Measurements from ENCODE around the gene KCNS1. TPM values are rescaled to one million over a fixed set of nuclear protein-coding genes. Genes with fewer than 3 reads are reported as not detected.
A peak's percentile ranks its signal among the peaks of the same experiment; 100 is the strongest.

KCNS1 gene
- total RNA-seq, 1 donor from 2014 or later = 2.2 TPM

GRCh38 chr20:45082468-45082867 is 18.5 kb downstream of the KCNS1 start:
- H3K27ac ChIP-seq (ENCODE audit: low read depth, low read length) = no peak overlapping the region
- no peak overlapping the region for H3K9ac ChIP-seq (ENCODE audit: low read length)
- FAIRE-seq = no peak
- no peak overlapping the region for H3K4me3 ChIP-seq (ENCODE audit: insufficient read depth, low read depth, low read length)
- no peaks in the 10 kb centered on the region for H3K27me3 ChIP-seq (ENCODE audit: insufficient read depth, low read length)
- Mint-ChIP-seq H3K4me3 (ENCODE audit: unreplicated experiment) (no peak overlapping the region), H3K36me3 (ENCODE audit: low read depth, unreplicated experiment) (peaks cover 27% of the 10 kb centered on the region), H3K27me3 (ENCODE audit: low read depth, unreplicated experiment) (no peaks in the 10 kb centered on the region), H3K4me1 (ENCODE audit: low read depth, unreplicated experiment) (peaks cover 2% of the 10 kb centered on the region), H3K9me3 (ENCODE audit: unreplicated experiment) (peaks cover 4% of the 10 kb centered on the region), H3K27ac (ENCODE audit: unreplicated experiment) (no peak overlapping the region)
- no peaks in the 10 kb centered on the region for H3K79me2 ChIP-seq (ENCODE audit: insufficient read depth, low read length)
- H2AFZ ChIP-seq (ENCODE audit: low read depth, low read length) = no peak overlapping the region
- H3K4me1 ChIP-seq (ENCODE audit: insufficient read depth, low read length) = no peaks in the 10 kb centered on the region
- DNase-seq (ENCODE audit: low read depth) = no peak
- no peak for TF ChIP-seq CTCF (IDR thresholded peaks at IDR 0.05; ENCODE audit: insufficient read depth, low read depth, low read length)
- TF ChIP-seq EZH2 (IDR thresholded peaks at IDR 0.05; ENCODE audit: insufficient read depth, low read length) = no peak
- H3K4me2 ChIP-seq (ENCODE audit: low read length) = no peak overlapping the region
- no peaks in the 10 kb centered on the region for H3K9me3 ChIP-seq (ENCODE audit: insufficient read depth, low read depth, low read length)
- H4K20me1 ChIP-seq (ENCODE audit: insufficient read depth, low read length) = no peaks in the 10 kb centered on the region
- H3K36me3 ChIP-seq (ENCODE audit: insufficient read depth, low read length) = peaks cover 4% of the 10 kb centered on the region

- Histone ChIP-seq H4K20me1 (ENCODE audit: insufficient read depth, low read length) (no peaks in the 10 kb centered on the region), H3K9ac (ENCODE audit: low read length) (no peak overlapping the region), H3K9me3 (ENCODE audit: insufficient read depth, low read depth, low read length) (no peaks in the 10 kb centered on the region), H2AFZ (ENCODE audit: low read depth, low read length) (no peak overlapping the region), H3K4me3 (ENCODE audit: insufficient read depth, low read depth, low read length) (no peak overlapping the region), H3K79me2 (ENCODE audit: insufficient read depth, low read length) (no peaks in the 10 kb centered on the region), H3K27ac (ENCODE audit: low read depth, low read length) (no peak overlapping the region), H3K36me3 (ENCODE audit: insufficient read depth, low read length) (peaks cover 4% of the 10 kb centered on the region), H3K4me1 (ENCODE audit: insufficient read depth, low read length) (no peaks in the 10 kb centered on the region), H3K27me3 (ENCODE audit: insufficient read depth, low read length) (no peaks in the 10 kb centered on the region), H3K4me2 (ENCODE audit: low read length) (no peak overlapping the region)
- H3K27ac Mint-ChIP-seq (ENCODE audit: unreplicated experiment) = no peak overlapping the region
- H3K36me3 Mint-ChIP-seq (ENCODE audit: low read depth, unreplicated experiment) = peaks cover 25% of the 10 kb centered on the region
- TF ChIP-seq EZH2 (IDR thresholded peaks at IDR 0.05; ENCODE audit: insufficient read depth, low read length) = no peak
- TF ChIP-seq CTCF (IDR thresholded peaks at IDR 0.05; ENCODE audit: insufficient read depth, low read depth, low read length) = peak; percentile 45
- FAIRE-seq (no peak), DNase-seq (ENCODE audit: low read depth) (no peak)
- H3K4me3 Mint-ChIP-seq (ENCODE audit: unreplicated experiment) = no peak overlapping the region
- H3K27me3 Mint-ChIP-seq (ENCODE audit: low read depth, unreplicated experiment) = no peaks in the 10 kb centered on the region
- no peaks in the 10 kb centered on the region for H3K4me1 Mint-ChIP-seq (ENCODE audit: low read depth, unreplicated experiment)
- H3K9me3 Mint-ChIP-seq (ENCODE audit: unreplicated experiment) = peaks cover 2% of the 10 kb centered on the region
These were observed 19.9 kb downstream of the KCNS1 start for GRCh38 chr20:45080867-45081624.

GRCh38 chr20:45077559-45077958 is 23.4 kb downstream of the KCNS1 start:
- peaks cover 11% of the 10 kb centered on the region for H3K4me1 Mint-ChIP-seq (ENCODE audit: low read depth, unreplicated experiment)

More at GRCh38 chr20:45077559-45077958, 23.4 kb downstream of the KCNS1 start:
- H3K4me3 Mint-ChIP-seq (ENCODE audit: unreplicated experiment) = no peak overlapping the region
- Histone ChIP-seq H3K36me3 (ENCODE audit: insufficient read depth, low read length) (peaks cover 9% of the 10 kb centered on the region), H3K79me2 (ENCODE audit: insufficient read depth, low read length) (no peaks in the 10 kb centered on the region), H3K9ac (ENCODE audit: low read length) (no peak overlapping the region), H3K4me1 (ENCODE audit: insufficient read depth, low read length) (no peaks in the 10 kb centered on the region), H4K20me1 (ENCODE audit: insufficient read depth, low read length) (no peaks in the 10 kb centered on the region), H3K4me2 (ENCODE audit: low read length) (no peak overlapping the region), H3K27ac (ENCODE audit: low read depth, low read length) (no peak overlapping the region), H3K27me3 (ENCODE audit: insufficient read depth, low read length) (no peaks in the 10 kb centered on the region), H2AFZ (ENCODE audit: low read depth, low read length) (no peak overlapping the region), H3K9me3 (ENCODE audit: insufficient read depth, low read depth, low read length) (no peaks in the 10 kb centered on the region), H3K4me3 (ENCODE audit: insufficient read depth, low read depth, low read length) (no peak overlapping the region)
- H3K36me3 Mint-ChIP-seq (ENCODE audit: low read depth, unreplicated experiment) = peaks cover 21% of the 10 kb centered on the region
- FAIRE-seq (no peak), DNase-seq (ENCODE audit: low read depth) (no peak)
- H3K9me3 Mint-ChIP-seq (ENCODE audit: unreplicated experiment) = peaks cover 2% of the 10 kb centered on the region
- H3K27me3 Mint-ChIP-seq (ENCODE audit: low read depth, unreplicated experiment) = no peaks in the 10 kb centered on the region
- H3K27ac Mint-ChIP-seq (ENCODE audit: unreplicated experiment) = no peak overlapping the region
- TF ChIP-seq EZH2 (IDR thresholded peaks at IDR 0.05; ENCODE audit: insufficient read depth, low read length) (no peak), CTCF (IDR thresholded peaks at IDR 0.05; ENCODE audit: insufficient read depth, low read depth, low read length) (no peak)
